Measurements from ENCODE around the gene PITPNM2.
"Not testable (repeated sequence)": the region's sequence is repeated elsewhere in the genome, so short reads cannot be mapped to it uniquely, and the experiment has no call there.

The PITPNM2 gene

DNA sequence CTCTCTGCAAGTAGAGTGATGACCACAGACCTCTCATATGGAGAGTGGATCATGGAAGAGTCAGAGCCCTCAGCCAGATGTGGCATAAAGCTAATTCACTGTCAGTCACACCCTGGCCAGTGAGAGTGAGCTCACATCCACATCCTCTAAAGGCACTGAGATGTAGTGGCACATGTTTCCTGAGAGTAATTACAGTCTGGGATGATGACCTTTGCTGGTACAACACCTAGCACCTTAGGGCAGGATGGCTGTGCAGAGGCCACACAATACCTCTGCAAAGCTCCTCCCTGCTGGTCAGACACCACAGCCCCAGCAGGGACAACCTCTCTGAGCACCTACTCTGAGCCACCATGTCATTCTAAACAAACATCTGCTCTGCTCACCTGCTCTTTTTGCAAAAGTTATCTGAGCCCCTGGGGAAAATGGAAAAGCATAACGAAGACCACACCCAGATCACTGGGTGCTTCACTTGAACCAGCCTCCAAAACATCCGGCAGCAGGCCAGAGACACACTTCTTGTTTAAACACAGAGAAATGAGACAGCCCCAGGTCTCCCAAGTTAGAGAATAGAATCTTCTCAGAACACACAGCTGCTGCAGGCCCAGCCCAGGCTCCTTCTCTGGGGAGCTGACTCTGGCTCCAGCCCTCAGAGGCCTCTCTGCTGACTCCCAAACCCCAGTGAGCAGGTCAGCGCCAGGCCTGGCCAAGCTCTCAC, 30.3 kb downstream of the PITPNM2 start:
- no peak for DNase-seq

DNA sequence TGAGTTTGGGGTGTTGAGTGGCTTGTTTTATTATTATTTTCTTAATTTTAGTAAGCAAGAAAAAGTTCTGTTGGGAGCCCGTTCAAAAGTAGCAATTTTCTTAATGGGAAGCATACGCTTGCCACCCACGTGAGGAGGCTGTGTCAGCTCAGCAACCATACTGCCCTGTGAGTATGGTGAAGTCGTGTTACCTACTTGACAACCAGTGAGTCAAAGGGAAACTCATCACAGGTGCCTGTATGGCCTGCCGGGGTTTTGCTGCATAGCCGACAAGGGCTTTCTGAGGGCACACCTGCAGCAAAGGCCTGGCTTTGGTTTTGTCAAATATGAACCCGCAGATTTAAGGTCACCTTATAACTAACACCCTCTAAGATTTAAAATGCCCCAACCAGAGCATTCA, 31.1 kb downstream of the PITPNM2 start:
- DNase-seq, result no peak

DNA sequence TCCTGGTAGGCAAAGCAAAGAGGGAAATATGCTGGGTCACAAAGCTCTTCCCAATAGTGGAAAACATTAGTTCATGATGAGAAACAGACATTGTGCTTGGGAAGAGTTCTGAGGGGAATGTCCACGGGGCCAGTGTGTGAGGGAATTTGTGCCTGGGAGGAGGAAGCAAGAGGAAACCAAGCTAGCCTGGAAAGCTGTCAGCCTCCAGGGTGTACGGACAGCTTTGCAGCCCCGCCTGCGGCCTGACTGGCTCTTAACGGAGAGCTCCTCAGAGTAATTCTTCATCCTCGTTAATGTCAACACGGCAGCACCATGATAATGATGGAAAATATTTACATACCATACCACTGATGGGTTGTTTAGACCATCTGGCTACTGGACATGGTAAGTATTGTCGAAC, 32.4 kb downstream of the PITPNM2 start:
- no peak for DNase-seq

DNA sequence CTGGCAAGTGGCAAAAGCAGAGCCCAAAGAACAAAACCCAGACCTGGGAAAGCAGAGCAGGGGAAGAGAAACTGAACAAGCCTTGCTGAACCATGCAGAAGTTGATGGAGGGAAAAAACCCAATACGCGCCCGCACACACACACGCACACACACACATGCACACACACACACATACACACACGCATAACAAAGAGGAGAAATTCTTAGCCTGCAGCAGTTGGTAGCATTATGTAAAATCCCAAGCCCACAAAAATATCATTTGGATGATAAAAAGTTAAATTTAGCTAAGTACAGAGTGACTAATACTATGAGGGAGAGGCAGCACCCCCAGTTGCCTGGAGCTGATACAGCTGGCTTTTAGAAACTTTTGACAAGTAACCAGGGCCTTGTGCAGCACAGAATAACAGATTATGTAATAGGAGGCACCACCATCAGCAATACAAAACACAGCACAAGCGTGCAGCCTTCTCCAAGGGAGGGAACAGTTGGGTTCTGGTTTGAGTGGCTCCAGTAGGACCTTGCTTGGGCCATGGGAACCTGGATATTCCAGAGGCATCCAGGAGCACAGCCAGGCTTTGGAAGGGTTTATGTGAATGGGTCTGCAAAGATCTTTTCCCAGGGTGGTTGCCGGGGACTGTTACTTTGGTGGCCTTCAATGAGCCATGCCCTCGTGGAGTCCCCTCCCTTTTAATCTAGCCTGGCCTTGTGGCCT, 35.3 kb downstream of the PITPNM2 start:
- DNase-seq, result no peak

DNA sequence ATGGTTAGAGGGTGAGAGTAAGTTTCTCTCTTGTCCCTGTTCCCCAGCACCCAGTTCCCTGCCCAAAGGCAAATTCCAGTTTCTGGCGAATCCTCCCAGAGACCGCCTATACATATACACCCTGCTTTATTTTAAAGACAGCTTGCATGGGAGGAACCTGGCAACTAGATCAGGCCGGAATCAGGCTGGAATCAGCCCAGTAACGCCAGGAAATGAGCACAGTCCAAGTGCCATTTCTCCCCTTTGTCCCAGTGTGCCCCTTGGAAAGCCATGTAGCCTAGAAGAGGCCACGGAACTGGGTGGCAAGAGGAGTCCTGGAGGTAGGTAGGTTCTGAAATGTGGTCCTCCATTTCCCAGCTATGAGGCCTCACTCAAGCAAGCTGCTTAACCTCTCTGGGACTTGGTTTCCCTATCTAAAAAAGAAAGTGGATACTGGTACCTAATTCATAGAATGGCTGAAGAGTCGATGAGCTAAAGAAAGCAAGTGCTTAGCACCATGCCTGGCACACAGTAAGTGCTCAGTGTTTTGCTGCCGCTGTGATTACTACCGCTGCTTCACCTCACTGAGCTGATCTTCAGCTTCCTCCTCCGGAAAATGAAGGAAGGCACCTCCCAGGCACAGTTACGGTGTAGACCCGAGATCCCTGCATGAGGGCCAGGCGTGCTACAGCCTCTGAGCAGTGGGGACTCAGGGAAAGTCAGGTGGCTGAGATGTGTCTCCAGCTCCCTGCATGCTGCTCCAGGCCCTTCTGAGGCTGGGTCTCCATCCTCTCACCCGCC, 36.4 kb downstream of the PITPNM2 start:
- no peak for DNase-seq

DNA sequence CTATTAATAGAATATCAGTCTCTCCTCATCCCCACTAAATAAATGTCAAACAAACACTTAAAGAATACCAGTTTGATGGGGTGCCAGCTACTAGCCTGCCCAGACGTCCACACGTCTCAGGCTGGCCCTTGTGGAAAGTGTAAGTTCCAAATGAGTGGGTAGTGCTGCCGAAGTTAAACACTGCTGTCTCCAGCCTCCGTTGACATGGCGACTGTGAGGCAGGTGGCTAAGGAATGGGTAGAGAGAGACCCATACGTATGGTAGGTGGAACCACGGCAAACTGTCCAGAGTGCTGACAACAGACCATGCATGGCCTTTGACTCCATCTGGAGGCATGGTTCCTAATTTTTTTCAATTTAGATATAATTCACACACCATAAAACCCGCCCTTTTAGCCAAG, 37.9 kb downstream of the PITPNM2 start:
- DNase-seq, result no peak

DNA sequence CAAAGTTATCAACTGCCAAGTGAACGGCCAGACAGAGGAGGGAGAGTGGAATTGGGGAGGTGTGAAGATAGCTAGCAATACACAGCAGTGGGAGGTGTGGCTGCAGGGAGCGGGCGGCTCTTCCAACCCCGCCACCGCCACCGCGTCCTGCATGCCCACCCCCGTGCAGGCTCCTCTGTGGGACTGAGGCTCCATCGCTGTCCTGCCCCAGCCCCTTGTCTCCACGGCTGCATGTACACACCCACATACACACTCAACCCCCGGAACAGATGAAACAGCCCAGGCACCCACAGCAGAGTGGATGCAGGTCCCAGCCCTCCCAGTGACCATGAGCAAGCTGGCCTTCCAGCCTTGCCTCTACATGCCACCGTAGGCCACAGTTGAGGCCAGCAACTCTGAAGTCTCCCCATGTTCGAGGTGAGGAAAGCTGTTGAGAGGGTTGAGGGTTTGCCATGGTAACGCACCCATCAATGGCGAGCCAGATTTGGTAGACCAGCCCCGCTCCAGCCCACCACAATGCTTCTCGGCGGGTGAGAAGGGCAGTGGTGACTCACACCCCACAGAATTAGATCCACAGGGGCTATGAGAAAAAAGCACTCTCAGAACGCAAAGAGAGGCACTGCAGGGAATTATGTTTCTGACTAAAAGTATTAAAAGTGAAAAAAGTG, 39.3 kb downstream of the PITPNM2 start:
- DNase-seq, result no peak

DNA sequence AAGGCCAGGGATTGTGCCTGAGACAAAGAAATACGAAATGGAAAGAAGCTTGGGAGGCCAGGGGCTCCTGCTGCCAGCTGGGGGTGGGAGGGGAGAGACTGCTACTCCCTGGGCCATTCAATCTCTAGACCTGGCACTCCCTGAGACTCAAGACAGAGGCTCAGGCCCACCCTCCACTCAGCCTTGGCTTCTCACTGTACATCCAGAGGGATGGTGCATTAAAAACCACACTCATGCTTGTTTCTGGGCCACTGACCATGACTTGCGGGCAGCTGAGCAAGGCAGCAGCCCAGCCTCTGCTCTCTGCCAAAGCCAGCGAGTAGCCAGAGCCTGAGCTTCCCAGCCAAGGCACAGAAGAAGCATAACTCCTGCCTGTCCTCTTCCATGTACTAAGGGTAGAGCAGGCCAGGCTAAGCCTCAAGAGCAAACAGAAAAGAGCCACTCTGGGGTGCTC, 41.5 kb downstream of the PITPNM2 start:
- no peak for DNase-seq

DNA sequence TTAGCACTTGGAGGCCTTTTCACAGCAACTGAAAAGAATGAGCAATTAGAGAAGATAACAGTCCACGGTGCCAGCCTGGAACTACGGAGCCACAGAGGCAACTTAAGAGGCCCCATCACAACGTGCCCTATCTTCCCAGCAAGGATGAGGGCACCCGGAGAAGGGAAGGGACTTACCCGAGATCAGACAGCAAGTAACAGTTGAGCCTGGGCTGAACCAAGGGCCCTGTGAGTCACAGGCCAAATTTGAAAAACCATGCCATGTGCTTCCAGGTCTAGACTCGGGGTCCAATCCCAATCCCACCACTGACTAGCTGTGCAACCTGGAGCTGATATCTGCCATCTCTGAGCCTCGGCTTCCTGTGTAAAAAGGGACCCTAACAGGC, 42.2 kb downstream of the PITPNM2 start:
- DNase-seq, result no peak

DNA sequence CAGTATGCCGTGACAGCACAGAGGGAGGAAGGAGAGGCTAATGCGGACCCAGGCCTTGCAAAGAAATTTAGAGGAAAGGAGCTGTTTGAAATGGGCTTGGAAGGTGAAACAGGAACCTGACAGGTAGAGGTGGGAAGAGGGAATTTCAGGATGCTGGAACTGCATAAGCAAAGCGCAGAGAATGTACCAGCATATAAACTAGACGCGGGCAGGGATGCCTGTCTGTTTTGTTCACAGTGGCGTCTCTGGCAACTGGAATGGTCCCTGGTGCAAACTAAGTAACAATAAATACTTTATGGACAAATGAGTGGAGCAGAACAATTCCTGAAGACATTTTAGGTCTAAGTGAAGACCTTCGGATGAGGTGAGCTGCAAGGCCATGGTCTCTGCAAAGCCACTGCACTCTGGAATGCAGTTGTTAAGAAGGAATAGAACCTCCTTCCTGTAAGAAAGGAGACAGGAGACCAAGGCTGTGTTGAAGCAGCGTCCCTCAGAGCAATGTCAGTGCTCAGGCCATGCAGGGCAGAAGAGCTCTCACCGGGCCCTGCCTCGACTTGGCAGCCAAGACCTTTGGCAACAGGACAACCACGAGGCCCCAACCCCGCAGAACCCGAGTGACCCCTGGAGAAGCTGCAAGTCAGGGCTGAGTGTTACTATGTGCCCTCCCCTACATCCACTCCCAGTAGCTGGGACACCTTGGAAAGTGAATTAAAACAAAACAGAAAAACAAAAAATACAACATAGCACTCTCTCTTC, 42.8 kb downstream of the PITPNM2 start:
- DNase-seq, result no peak

DNA sequence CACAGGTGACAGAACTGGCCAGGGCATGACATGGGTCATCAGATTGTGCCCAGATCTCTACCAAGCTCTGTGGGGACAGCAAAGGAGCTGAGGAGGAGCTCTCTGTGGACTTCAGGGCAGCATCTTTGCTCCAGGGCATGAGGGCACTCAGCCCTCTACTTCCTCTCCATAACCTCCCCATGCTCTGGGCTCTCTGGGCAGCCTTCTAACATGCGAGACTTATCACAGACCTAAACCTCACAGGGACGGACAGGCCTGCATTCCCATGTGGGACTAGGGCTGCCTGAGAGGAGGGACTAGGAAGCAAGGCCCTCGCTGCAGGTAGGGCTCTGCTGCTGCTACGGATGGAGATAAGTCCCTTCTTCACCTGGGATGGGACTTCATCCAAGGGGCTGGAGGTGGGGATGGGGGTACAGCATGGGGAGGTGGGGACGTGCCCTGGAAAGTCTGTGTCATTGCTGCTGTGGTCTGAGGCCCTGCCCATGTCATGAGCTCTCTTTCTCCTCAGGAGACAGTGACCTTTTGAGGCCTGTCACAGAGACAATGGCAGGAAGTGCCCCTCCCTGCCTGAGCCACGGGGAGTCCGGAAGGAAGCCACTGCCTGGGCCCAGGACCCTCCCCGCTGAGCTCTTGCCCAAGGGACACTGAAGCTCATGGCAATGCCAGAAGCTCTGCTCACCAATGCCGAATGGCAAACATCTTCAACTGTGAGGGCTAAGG, 44.1 kb downstream of the PITPNM2 start:
- peak; percentile 42 to 79 for DNase-seq

DNA sequence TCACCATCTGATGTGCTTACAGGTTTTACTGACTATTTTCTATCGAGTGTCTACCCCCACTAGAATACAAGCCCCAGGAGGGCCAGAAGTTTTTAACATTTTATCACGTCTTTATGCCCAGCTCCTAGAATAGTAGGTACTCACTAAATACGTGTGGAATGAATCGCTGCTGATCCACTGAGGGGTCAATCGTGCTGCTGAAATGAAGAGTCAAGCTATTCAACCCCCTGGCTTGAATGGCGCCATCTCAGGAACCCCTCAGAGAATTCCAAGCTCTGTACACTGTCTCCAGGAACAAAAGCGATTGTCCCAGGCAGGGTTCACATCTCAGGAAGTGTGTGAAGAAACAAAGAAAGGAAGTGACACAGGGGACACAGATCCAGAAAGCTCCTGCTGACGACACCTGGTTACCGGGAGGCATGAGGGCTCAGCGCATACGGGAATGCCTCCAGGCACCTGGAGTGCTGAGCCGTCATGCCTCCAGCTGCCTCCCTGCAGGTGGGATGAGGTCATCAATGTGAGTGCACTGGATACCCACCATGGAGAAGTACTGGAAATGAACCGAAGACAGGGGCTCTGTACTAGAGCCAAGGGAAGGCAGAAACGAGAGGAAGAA, 45.6 kb downstream of the PITPNM2 start:
- no peak for DNase-seq

DNA sequence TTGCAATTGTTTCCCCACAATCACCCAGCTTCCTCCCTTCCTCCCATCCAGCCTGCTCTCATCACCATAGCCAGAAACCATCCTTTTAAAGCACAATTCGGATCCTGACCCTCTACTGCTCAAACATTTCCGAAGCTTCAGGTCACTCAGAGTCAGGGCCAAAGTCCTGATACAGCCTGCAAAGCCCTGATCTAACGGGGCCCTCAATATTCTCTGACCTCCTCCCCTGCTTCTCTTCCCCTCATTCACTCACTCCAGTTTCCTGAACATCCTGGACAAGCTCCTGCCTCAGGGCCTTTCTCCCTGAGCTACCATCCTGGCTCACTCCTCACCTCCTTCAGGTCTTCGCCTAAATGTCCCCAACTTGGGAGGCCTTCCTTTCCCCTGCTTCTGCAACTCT, 46.1 kb downstream of the PITPNM2 start:
- DNase-seq, result no peak

DNA sequence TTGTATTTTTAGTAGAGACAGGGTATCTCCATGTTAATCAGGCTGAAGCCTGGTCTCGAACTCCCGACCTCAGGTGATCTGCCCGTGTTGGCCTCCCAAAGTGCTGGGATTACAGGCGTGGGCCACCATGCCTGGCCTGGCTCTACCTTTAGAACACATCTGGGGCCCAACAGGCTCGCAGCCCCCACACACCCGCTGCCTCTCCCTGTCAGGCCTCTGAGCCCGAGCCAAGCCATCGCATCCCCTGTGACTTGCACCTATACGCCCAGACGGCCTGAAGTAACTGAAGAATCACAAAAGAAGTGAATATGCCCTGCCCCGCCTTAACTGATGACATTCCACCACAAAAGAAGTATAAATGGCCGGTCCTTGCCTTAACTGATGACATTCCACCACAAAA, 46.8 kb downstream of the PITPNM2 start:
- DNase-seq, result not testable (repeated sequence)

DNA sequence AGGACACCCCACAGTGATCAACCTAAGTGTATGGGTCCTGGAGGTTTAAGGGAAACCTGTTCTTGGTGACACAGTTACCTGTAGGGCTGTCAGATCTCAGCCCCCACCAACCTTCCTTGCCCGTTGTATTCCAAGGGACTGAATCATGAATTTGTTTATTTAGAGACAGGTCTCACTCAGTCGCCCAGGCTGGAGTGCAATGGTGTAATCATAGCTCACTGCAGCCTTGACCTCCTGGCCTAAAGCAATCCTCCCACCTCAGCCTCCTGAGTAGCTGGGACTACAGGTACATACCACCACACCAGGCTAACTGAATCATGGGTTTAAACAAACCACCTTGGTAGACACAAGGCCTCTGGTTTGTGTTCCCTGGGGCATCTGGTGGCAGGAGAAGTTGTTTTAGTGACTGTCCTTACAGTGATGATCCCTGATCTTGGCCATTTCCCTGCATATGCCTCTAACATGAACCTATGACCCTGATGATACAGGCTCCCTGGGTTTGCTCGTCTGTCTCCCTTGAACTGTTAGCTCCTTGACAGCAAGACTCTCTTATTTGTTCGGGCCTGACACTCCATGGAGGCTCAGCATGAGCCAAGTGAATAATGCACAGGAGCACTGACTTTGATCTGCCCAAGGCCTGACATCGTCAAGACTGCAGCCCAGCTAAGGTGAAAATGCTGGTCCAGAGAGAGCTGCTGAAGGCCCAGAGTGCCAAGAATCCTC, 47.9 kb downstream of the PITPNM2 start:
- DNase-seq, result no peak

DNA sequence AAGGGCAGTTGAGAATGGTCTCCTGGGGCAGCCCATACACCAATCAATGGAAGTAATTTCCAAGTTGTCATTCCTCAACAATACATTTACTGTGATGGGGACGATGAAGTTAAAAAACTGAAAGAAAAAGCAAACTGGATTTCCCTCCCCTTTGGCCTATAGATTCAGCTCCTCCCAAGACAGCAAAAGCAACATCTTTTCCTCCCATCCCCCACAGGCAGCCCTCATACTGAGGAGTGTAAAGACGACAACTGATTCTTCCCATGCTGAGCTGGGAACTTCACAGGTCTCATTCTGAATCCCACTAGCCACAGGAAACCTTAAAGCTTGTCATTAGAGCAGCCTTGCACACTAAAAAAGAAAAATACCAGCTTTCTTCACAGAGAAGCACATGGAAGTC, 48.5 kb downstream of the PITPNM2 start:
- DNase-seq, result no peak

DNA sequence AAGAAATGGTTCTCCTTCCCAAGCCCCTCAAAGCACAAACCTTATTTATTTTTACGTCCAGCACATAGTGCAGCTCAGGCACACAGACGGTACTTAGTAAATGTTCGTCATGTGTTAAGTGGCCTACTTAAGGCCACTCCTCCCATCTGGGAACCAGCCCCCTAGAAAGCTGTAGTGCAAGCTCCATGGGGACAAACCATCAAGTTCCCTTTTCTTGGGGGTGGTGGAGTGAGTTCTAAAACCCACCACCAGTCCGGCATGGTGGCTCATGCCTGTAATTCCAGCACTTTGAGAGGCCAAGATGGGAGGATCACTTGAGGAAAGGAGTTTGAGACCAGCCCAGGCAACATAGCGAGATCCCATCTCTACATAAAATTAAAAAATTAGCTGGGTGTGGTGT, 49.4 kb downstream of the PITPNM2 start:
- DNase-seq, result no peak

Data from inflammatory macrophage (primary cell).